ENCODE measurements around the gene CDC37L1. TPM values are rescaled to one million over a fixed set of nuclear protein-coding genes. Genes with fewer than 3 reads are reported as not detected.
A peak's percentile ranks its signal among the peaks of the same experiment; 100 is the strongest.

The CDC37L1 gene
- total RNA-seq, 1 donor from 2014 or later: 12.7 TPM

DNA sequence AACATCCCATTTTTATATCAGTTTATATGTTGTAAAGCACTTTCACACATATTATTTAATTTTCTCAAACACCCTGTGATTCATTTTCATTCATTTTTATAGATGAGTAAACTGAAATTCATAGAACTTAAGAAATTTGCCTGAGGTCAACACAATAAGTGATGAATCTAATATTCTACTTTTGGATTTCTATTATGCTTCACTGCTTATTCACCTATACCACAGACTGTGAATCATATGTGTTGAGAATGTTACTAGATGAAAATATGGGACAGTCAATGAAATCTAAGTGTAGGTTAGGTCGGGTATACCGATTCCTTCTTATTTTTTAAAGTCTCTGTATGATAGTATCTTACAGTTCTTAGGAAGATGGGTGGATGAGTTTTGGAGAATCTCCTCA is 24.8 kb downstream of the CDC37L1 start:
- TF ChIP-seq, protein P1, sequence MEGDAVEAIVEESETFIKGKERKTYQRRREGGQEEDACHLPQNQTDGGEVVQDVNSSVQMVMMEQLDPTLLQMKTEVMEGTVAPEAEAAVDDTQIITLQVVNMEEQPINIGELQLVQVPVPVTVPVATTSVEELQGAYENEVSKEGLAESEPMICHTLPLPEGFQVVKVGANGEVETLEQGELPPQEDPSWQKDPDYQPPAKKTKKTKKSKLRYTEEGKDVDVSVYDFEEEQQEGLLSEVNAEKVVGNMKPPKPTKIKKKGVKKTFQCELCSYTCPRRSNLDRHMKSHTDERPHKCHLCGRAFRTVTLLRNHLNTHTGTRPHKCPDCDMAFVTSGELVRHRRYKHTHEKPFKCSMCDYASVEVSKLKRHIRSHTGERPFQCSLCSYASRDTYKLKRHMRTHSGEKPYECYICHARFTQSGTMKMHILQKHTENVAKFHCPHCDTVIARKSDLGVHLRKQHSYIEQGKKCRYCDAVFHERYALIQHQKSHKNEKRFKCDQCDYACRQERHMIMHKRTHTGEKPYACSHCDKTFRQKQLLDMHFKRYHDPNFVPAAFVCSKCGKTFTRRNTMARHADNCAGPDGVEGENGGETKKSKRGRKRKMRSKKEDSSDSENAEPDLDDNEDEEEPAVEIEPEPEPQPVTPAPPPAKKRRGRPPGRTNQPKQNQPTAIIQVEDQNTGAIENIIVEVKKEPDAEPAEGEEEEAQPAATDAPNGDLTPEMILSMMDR (IDR thresholded peaks at IDR 0.05; ENCODE audit: unreplicated experiment): no peak
- peaks cover 9% of the 10 kb centered on the region for H3K4me1 Mint-ChIP-seq
- H3K4me3 Mint-ChIP-seq: no peak overlapping the region
- H3K36me3 Mint-ChIP-seq: peaks cover 31% of the 10 kb centered on the region
- no peaks in the 10 kb centered on the region for H3K9me3 Mint-ChIP-seq
- no peaks in the 10 kb centered on the region for H3K27me3 Mint-ChIP-seq (ENCODE audit: low read depth)
- H3K27ac Mint-ChIP-seq: no peak overlapping the region
- DNase-seq (ENCODE audit: low spot score in 2 of 2, unreplicated experiment in 2 of 2): no peak

DNA sequence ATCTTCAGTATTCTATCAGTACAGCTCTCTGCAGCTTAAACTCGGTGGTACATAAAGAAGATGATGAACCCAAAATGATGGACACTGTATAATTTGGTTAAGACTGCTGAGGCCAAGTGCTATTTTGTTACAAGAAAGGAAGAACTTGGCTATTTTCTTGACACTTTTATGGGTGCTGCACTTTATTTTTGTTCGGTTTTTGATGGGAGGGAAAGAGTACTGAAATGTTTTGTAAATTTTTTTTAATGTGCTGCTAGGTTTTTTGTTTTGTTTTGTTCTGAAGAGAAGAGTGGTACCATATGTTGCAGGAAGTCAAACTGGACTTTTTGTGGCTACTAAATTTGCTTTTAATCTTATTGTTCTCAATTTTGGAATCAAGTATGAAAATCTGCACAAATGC is 26.7 kb downstream of the CDC37L1 start:
- no peaks in the 10 kb centered on the region for H3K9me3 Mint-ChIP-seq
- DNase-seq (ENCODE audit: low spot score in 2 of 2, unreplicated experiment in 2 of 2): no peak

DNA sequence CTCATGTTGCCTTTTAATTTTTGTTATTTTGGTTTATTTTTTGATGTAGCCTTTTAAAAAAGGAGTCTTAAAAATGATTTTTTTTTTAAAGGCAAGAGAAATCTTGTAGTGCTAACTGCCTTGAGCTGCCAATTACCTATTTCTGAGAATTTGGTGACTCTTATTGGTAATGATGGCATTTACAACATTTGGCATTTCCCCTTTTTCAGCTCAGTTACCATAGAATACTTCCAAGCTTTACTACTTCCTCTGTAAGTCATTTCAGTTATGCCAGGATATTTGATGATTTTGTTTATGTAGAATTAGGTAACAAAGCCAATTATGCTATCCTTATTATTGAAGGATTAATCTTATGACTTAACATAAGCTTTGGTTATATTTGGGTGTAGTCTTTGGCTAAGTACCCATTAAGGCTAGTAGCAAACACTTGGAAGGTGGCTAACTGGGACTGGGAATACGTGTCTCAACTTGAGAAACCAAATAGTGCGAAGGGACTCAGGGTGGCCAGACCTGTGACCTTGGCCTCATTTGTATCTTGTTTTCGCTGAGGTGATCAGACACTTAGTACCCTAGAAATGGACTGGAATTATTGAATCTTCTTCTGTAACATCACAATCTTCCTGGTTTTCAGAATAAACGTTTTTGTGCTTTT is 27.7 kb downstream of the CDC37L1 start:
- no peak for DNase-seq (ENCODE audit: low spot score in 2 of 2, unreplicated experiment in 2 of 2)
- Mint-ChIP-seq H3K27ac (peak overlapping the region; percentile 19), H3K4me1 (peaks cover 16% of the 10 kb centered on the region), H3K4me3 (no peak overlapping the region), H3K27me3 (ENCODE audit: low read depth) (no peaks in the 10 kb centered on the region), H3K36me3 (peaks cover 28% of the 10 kb centered on the region), H3K9me3 (no peaks in the 10 kb centered on the region)
- TF ChIP-seq, protein P1 (IDR thresholded peaks at IDR 0.05; ENCODE audit: unreplicated experiment): no peak

More for the DNA sequence above, 26.7 kb downstream of the CDC37L1 start:
- Mint-ChIP-seq H3K27me3 (ENCODE audit: low read depth) (no peaks in the 10 kb centered on the region), H3K36me3 (peaks cover 33% of the 10 kb centered on the region), H3K4me3 (no peak overlapping the region), H3K4me1 (peaks cover 21% of the 10 kb centered on the region), H3K27ac (peak overlapping the region; percentile 26)
- TF ChIP-seq, protein P1 (IDR thresholded peaks at IDR 0.05; ENCODE audit: unreplicated experiment): no peak

DNA sequence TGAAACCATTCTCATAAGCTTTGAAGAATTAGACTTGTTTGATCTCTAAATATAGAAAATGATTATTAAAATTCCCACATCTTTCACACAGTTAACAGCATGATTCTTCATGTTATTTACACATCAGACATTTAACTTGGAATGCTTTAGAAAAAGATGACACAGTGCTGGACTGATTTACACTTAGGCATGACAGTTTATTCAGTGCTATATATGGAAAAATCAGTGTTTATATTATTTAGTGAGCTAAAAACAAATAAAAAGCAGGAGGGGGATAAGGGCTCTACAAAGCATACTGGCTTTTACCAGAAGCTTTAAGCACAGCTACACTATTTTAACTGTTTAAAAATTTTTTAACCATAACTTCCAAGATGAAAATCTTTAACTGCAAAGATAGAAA is 30.0 kb downstream of the CDC37L1 start:
- peaks cover 5% of the 10 kb centered on the region for H3K9me3 Mint-ChIP-seq
- TF ChIP-seq, protein P1 (IDR thresholded peaks at IDR 0.05; ENCODE audit: unreplicated experiment): no peak
- peaks cover 16% of the 10 kb centered on the region for H3K4me1 Mint-ChIP-seq
- no peak for DNase-seq (ENCODE audit: low spot score in 2 of 2, unreplicated experiment in 2 of 2)
- H3K4me3 Mint-ChIP-seq: no peak overlapping the region
- peak overlapping the region; percentile 77 for H3K27ac Mint-ChIP-seq
- peaks cover 29% of the 10 kb centered on the region for H3K36me3 Mint-ChIP-seq
- no peaks in the 10 kb centered on the region for H3K27me3 Mint-ChIP-seq (ENCODE audit: low read depth)

DNA sequence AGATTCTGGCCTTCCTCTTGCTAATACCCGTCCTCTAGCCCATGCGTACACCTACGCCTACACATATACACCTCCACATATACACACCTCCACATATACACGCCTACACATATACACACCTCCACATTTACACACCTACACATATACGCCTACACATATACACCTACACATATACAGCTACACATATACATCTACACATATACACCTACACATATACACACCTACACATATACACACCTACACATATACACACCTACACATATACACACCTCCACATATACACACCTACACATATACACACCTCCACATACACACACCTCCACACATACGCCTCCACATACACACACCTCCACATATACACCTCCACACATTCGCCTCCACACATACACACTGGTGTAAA is 34.5 kb downstream of the CDC37L1 start:
- Mint-ChIP-seq H3K9me3 (peaks cover 5% of the 10 kb centered on the region), H3K27me3 (ENCODE audit: low read depth) (no peaks in the 10 kb centered on the region), H3K36me3 (peaks cover 37% of the 10 kb centered on the region), H3K4me1 (peaks cover 15% of the 10 kb centered on the region), H3K27ac (no peak overlapping the region), H3K4me3 (no peak overlapping the region)
- TF ChIP-seq, protein P1 (IDR thresholded peaks at IDR 0.05; ENCODE audit: unreplicated experiment): no peak
- DNase-seq (ENCODE audit: low spot score in 2 of 2, unreplicated experiment in 2 of 2): no peak

Data from mesothelial cell of epicardium (in vitro differentiated cells).